Renal cortex interstitium (tissue), 11 donors: ENCODE data around the gene SH3PXD2A. TPM values are rescaled to one million over a fixed set of nuclear protein-coding genes. Genes with fewer than 3 reads are reported as not detected.

Source experiments
- DNase-seq, 11 donors: peaks; one replicate each; pipeline ENCODE4 v3.0.0-alpha.2; 2013; ENCODE audit warnings: low read depth in 9 of 11, low spot score in 4 of 11; ENCODE audit errors: extremely low read depth in 1 of 11
- polyA plus RNA-seq, 3 donors: library from polyadenylated mRNA; unstranded; fragments of 120-200 nt; gene quantifications; one replicate each; pipeline ENCODE4 v1.2.1, GENCODE V29; 2013; ENCODE audit not compliant: insufficient read length in 3 of 3

Gene SH3PXD2A
- polyA plus RNA-seq, 3 donors = 27.1 to 36.2 (median 32.3) TPM

- no peak for DNase-seq
Measured at GRCh38 chr10:103837370-103838069, 17.9 kb downstream of the SH3PXD2A start.

- DNase-seq = no peak
Measured at GRCh38 chr10:103836861-103837260, 18.5 kb downstream of the SH3PXD2A start.

DNA sequence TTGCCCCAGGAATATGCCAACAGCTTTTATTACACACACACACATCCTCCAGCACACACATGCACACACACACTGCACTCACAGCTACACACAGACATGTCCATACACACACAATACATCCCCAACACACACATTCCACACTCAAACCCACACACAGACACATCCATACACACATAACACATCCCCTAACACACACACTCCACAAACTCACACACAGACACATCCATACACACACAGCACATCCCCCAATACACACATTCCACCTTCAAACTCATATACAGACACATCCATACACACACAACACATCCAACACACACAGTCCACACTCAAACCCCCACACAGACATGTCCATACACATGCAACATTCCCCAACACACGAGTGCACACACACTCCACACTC lies 19.1 kb downstream of the SH3PXD2A start:
- DNase-seq = no peak

DNA sequence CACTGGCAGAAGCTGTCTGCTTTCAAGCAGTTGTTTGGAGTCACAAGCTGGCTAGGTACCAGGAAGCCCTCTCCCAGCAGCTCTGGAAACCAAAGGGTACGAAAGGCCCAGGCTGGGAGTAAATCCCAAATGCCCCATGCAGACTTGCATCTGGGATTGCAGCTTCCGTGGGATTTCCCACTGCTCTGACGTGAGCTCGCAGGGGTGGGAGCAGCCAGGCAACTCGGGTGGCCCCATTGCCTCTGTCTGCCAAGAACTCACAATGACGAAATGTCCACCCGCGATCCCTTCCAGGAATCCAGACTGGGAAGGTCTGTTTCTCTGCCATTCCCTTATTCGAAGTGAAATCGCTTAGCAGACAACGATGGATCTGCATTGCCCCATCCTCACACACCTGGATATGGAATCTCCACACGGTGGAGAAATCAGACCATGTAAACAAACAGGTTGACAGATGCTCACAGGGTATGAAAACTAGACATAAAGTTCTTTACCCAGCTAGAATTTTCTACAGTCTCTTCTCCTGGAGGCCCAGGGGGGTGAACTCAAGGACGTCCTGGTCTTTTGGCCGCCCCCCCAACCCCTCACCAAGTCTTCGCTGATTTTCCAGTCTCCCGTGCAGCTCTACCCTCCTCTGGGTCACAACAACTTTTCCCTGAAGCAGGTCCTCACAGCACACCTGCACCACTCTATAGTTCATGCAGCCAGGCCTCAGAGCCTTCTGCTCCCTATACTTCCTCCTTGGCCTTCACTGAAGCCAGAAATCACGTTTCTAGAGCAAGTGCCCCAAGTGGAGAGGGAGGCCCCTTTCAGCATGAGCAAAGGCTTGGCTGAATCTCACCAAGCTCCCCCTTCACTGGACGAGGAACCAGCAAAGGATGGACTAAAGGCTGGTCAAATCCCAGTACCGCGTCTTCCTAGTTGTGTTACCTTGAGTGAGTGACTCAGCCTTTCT lies 20.0 kb downstream of the SH3PXD2A start:
- DNase-seq = peak in 1 of 11 donors; percentile 29

- no peak for DNase-seq
Measured at GRCh38 chr10:103834436-103835095, 20.8 kb downstream of the SH3PXD2A start.

GRCh38 chr10:103833731-103834365 lies 21.5 kb downstream of the SH3PXD2A start:
- no peak for DNase-seq

- DNase-seq = no peak
Measured at GRCh38 chr10:103832806-103833205, 22.6 kb downstream of the SH3PXD2A start.

DNA sequence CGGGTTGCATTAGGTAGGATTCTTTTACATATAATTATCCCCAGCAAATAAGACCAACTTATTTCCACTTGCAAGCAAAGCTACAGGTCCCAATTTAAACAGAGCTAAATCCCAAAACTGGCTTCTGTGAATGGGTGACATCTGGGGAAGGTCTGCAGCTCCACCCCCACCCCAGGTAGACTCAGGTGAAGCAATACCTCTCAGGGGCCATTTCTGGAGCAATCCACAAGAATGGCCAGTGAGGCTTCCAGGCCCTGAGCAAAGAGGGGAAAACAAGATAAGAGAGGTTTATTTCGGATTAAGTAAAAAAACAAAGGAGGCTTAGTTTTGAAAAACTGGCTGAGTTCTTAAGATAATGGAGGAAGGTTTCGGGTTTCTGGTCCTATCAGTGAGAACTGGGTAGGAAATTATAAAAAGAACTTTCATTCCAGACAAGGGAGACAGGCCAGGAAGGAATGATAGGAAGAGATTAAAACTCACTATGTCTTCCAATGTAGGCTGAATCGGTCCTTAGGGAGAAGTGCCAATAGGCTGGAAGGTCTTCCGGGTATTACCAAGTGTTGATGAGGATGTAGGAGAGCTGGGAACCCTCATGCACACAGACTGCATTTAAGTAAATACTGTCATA lies 25.4 kb downstream of the SH3PXD2A start:
- DNase-seq = no peak

DNA sequence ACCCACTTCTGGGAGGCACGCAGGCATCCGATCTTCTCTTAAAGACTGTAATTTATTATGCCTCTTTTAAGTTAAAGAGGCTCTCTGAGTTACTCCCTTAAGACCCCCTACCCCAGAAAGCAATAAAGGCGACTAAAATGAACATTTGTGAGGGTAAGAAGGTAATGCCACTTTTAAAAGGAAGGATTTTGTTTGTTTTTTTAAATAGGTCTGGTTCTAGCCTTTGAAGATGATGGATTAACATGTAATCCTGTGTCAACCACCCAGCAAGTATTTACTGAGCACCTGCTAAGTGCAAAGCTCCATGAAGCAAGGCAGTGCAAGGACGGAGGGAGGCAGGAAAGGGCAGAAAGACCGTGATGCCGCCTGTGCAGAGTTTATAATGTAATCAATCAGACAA lies 26.1 kb downstream of the SH3PXD2A start:
- DNase-seq = no peak

DNA sequence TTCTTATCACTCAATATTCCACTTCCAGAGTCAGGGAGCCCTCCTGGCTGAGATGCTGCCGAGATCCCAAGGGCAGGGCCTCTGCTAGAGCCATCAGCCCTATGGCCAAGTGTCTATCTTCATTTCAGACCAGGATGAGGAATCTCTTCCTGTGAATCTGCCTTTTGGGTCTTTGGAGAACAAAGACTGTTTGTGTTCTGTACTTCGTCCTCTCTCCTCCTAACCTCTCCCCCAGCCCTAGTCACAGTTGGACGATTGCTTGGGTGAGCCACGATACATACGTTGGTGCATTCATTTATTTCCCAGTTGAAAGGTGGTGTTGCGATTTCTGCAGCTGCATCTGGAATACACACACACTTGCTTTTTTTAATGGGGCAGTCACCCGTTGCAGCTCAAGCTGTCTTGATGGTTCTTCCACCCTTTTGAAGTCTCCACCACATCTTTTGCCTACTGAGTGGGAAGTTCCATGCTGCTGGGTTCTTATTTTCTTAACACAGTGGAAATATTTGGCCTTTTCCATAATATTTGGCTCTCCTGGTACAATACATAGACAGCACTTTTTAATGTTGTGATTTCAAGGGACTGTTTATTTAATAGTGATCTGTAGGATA lies 26.7 kb downstream of the SH3PXD2A start:
- no peak for DNase-seq

DNA sequence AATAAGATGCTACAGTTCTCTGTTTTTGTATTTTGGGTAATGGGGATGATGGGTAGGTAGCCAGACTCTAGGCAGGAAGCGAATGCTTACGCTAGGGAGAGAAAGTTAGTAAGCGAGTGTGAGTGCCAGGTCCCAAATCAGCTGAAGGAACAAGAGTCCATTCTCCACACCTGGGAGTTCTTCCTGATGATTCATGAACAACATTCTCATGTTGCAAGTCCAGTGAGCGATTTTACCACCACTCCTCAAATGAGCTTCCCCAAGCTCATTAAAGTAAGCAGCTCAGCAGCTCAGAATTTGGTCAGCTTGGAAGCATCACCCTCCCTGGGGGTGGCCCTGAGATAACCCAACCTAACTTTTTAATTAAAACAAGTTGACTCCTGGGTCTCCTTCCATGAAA lies 27.3 kb downstream of the SH3PXD2A start:
- DNase-seq = no peak

DNA sequence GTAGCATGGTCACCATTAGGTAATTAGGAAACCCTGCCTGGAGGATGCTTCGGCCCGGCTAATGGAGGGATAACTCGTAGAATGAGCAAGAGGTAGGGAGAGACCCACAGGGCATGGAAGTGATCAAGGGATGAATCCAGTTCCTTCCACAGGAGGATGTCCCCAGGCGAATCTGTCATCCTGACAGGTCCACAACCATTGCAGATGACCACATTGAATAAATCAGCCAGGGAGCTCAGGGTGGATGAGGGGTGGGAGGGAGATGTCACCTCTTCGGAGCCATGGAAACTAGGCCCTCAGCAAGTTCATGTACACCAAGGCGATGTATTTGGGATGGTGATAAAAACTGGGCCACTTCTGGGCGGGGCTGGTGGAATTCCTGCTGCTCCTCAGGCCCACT lies 28.5 kb downstream of the SH3PXD2A start:
- no peak for DNase-seq

- no peak for DNase-seq
Measured at GRCh38 chr10:103824281-103824680, 31.1 kb downstream of the SH3PXD2A start.

GRCh38 chr10:103823706-103824272 lies 31.6 kb downstream of the SH3PXD2A start:
- no peak for DNase-seq

GRCh38 chr10:103822800-103823199 lies 32.6 kb downstream of the SH3PXD2A start:
- no peak for DNase-seq

- no peak for DNase-seq
Measured at GRCh38 chr10:103822107-103822716, 33.2 kb downstream of the SH3PXD2A start.
